ENCODE data around the gene FAM3A.

FAM3A gene

GRCh38 chrX:154534526-154535322 lies 18.7 kb upstream of the FAM3A start:
- DNase-seq (ENCODE audit: low read depth) = peak; percentile 76

GRCh38 chrX:154532690-154533089 lies 16.7 kb upstream of the FAM3A start:
- DNase-seq (ENCODE audit: low read depth) = no peak

GRCh38 chrX:154531626-154532025 lies 15.6 kb upstream of the FAM3A start:
- no peak for DNase-seq (ENCODE audit: low read depth)

GRCh38 chrX:154530286-154530685 lies 14.3 kb upstream of the FAM3A start:
- DNase-seq (ENCODE audit: low read depth) = no peak

GRCh38 chrX:154529206-154529612 lies 13.2 kb upstream of the FAM3A start:
- no peak for DNase-seq (ENCODE audit: low read depth)

GRCh38 chrX:154526901-154527675 lies 11.1 kb upstream of the FAM3A start:
- peak; percentile 21 for DNase-seq (ENCODE audit: low read depth)

GRCh38 chrX:154525606-154526490 lies 9.8 kb upstream of the FAM3A start:
- no peak for DNase-seq (ENCODE audit: low read depth)

- no peak for DNase-seq (ENCODE audit: low read depth)
Measured at GRCh38 chrX:154519389-154519788, 3.4 kb upstream of the FAM3A start.

- DNase-seq (ENCODE audit: low read depth) = no peak
Measured at GRCh38 chrX:154517101-154517781, 1.2 kb upstream of the FAM3A start.

- DNase-seq (ENCODE audit: low read depth) = no peak
Measured at GRCh38 chrX:154516656-154517100, 646 bp upstream of the FAM3A start.

- no peak for DNase-seq (ENCODE audit: low read depth)
Measured at GRCh38 chrX:154515090-154515965, 704 bp downstream of the FAM3A start.

GRCh38 chrX:154513716-154514115 lies 2.3 kb downstream of the FAM3A start:
- no peak for DNase-seq (ENCODE audit: low read depth)

GRCh38 chrX:154512879-154513553 lies 3.0 kb downstream of the FAM3A start:
- DNase-seq (ENCODE audit: low read depth) = no peak

- DNase-seq (ENCODE audit: low read depth) = no peak
Measured at GRCh38 chrX:154511761-154512160, 4.3 kb downstream of the FAM3A start.

- DNase-seq (ENCODE audit: low read depth) = no peak
Measured at GRCh38 chrX:154509455-154509854, 6.6 kb downstream of the FAM3A start.

GRCh38 chrX:154508384-154508745 lies 7.7 kb downstream of the FAM3A start:
- no peak for DNase-seq (ENCODE audit: low read depth)

- DNase-seq (ENCODE audit: low read depth) = no peak
Measured at GRCh38 chrX:154507673-154508383, 8.2 kb downstream of the FAM3A start.

GRCh38 chrX:154506483-154507332 lies 9.3 kb downstream of the FAM3A start:
- DNase-seq (ENCODE audit: low read depth) = no peak

- DNase-seq (ENCODE audit: low read depth) = no peak
Measured at GRCh38 chrX:154505734-154506133, 10.3 kb downstream of the FAM3A start.

Data from T-helper 22 cell (primary cell).